ENCODE data around the gene SLC22A23.

GRCh38 chr6:3229566-3230178, 227.2 kb downstream of the SLC22A23 start:
- TF ChIP-seq YY1 (IDR thresholded peaks at IDR 0.05; ENCODE audit: insufficient read depth, insufficient read length), result no peak
- no peak for TF ChIP-seq SUZ12 (IDR thresholded peaks at IDR 0.05; ENCODE audit: extremely low read depth, insufficient read depth, insufficient read length)
